ENCODE results near the gene BFSP2.

- TF ChIP-seq EZH2phosphoT487 (IDR thresholded peaks at IDR 0.05; ENCODE audit: low read length), result no peak
- TF ChIP-seq CTCF (IDR thresholded peaks at IDR 0.05; ENCODE audit: low read length), result no peak
- TF ChIP-seq EZH2 (optimal IDR thresholded peaks at IDR 0.05; ENCODE audit: low read depth, low read length), result no peak
Observed at GRCh38 chr3:133514418-133514817, 114.6 kb downstream of the BFSP2 start.

Measured in MM.1S (cell line).